ENCODE results near the gene SLC25A6.
A peak's percentile ranks its signal among the peaks of the same experiment; 100 is the strongest.
"Not testable (repeated sequence)": the region's sequence is repeated elsewhere in the genome, so short reads cannot be mapped to it uniquely, and the experiment has no call there.

The SLC25A6 gene
- 330 reads per million, percentile 96 among the genes with 10 or more reads in this experiment for total RNA-seq

- peak; percentile 98 for DNase-seq
These were observed at the start of gene SLC25A6 for GRCh38 chrX:1391707-1392375. TSS of gene SLC25A6 (minus strand) at chrX:1392113. CDS start at chrX:1392009, 104 bp downstream.

GRCh38 chrX:1440506-1440905 is 48.6 kb upstream of the SLC25A6 start:
- no peak for DNase-seq

- DNase-seq, result no peak
These were observed 43.5 kb upstream of the SLC25A6 start for GRCh38 chrX:1435241-1435895.

GRCh38 chrX:1434871-1435240 is 42.9 kb upstream of the SLC25A6 start:
- no peak for DNase-seq

GRCh38 chrX:1433646-1434357 is 41.9 kb upstream of the SLC25A6 start:
- DNase-seq, result no peak

GRCh38 chrX:1430451-1430850 is 38.5 kb upstream of the SLC25A6 start:
- DNase-seq, result no peak

GRCh38 chrX:1427756-1428155 is 35.8 kb upstream of the SLC25A6 start:
- no peak for DNase-seq

- not testable (repeated sequence) for DNase-seq
These were observed 34.4 kb upstream of the SLC25A6 start for GRCh38 chrX:1426321-1426720.

- DNase-seq, result no peak
These were observed 33.5 kb upstream of the SLC25A6 start for GRCh38 chrX:1425381-1425780.

GRCh38 chrX:1424147-1424851 is 32.4 kb upstream of the SLC25A6 start:
- no peak for DNase-seq

GRCh38 chrX:1423215-1423614 is 31.3 kb upstream of the SLC25A6 start:
- DNase-seq, result no peak

GRCh38 chrX:1422135-1422465 is 30.2 kb upstream of the SLC25A6 start:
- DNase-seq, result no peak

GRCh38 chrX:1421433-1422134 is 29.7 kb upstream of the SLC25A6 start:
- DNase-seq, result no peak

- no peak for DNase-seq
These were observed 28.5 kb upstream of the SLC25A6 start for GRCh38 chrX:1420371-1420770.

- DNase-seq, result no peak
These were observed 27.8 kb upstream of the SLC25A6 start for GRCh38 chrX:1419545-1420355.

- DNase-seq, result no peak
These were observed 27.1 kb upstream of the SLC25A6 start for GRCh38 chrX:1418901-1419544.

- no peak for DNase-seq
These were observed 26.2 kb upstream of the SLC25A6 start for GRCh38 chrX:1417921-1418771.

GRCh38 chrX:1416965-1417760 is 25.2 kb upstream of the SLC25A6 start:
- no peak for DNase-seq

GRCh38 chrX:1416327-1416784 is 24.4 kb upstream of the SLC25A6 start:
- no peak for DNase-seq
